ENCODE measurements around the gene ANXA1.

The ANXA1 gene

DNA sequence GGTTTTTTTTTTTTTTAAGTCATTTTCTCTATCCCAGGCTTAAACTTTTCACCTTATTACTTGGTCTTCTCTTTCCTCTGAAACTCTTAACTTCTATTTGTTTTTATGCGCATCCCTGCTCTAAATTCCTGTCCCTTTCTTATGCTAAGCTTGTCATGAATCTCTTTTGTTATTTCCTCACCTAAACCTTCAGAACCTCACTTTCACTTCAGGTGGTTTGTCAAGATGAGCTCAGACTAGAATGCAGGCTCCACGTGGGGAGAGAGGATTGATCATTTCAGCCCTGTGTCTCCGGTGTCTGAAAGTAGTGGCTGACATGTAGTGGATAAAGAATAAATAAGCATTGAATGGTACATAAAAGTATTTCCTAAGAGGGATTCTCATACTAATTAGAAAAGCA, 63.6 kb downstream of the ANXA1 start:
- DNase-seq: no peak

DNA sequence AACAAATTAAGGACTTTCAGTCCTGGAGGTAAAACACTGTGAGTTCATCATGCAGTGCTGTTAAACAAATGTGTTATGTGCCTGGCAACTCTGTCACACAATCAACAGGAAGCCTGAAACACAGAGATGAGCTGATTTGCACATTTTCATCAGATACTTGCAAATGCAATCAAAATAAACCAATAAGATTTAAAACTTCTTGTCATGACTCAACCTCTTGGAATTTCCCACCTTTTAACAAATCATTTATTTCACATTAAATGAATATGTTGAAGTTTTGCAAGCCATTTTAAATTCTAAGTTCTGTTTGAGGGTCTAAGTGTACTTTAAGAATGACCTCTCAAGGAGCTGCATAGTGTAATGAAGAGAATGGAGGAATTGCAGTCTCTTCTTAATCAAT, 64.4 kb downstream of the ANXA1 start:
- no peak for DNase-seq
